Fibroblast of lung (primary cell): Measurements from ENCODE around the gene LMO2.

Source experiments
- EZH2 ChIP-seq: IDR thresholded peaks from 2 replicates; pipeline ENCODE4 v1.5.1; 2012; ENCODE audit warnings: low read length, control low read depth, mild to moderate bottlenecking; ENCODE audit errors: missing control alignments
- TF ChIP-seq, protein P1 (sequence below), 2 donors: IDR thresholded peaks in 1 of 2; conservative IDR thresholded peaks in 1 of 2; 1 replicate in 1 of 2; 2 replicates in 1 of 2; pipeline ENCODE4 v1.5.1; 2011 to 2012; ENCODE audit warnings: low read length in 2 of 2, control low read depth in 1 of 2, inconsistent platforms in 1 of 2, low read depth in 1 of 2, mild to moderate bottlenecking in 1 of 2

DNA sequence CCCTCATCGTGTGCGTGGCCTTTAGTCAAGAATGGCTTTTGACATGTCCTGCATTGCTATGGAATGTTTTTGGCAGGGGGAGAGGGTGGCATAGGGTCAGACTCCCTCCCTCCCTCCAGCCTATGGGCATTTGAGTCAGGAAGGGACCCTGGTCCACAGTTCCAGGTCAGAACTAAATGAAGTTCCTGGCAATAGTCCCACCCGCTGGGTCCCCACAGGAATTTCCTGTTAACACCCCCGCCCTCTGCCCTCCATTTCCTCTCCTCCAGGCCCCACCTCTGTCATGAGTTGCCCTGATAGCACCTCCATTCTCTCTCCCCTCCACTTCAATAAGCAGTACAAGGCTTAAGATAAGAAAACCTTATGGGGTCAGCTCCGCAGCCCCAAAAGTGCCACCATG lies 40.8 kb upstream of the LMO2 start:
- TF ChIP-seq, protein P1, sequence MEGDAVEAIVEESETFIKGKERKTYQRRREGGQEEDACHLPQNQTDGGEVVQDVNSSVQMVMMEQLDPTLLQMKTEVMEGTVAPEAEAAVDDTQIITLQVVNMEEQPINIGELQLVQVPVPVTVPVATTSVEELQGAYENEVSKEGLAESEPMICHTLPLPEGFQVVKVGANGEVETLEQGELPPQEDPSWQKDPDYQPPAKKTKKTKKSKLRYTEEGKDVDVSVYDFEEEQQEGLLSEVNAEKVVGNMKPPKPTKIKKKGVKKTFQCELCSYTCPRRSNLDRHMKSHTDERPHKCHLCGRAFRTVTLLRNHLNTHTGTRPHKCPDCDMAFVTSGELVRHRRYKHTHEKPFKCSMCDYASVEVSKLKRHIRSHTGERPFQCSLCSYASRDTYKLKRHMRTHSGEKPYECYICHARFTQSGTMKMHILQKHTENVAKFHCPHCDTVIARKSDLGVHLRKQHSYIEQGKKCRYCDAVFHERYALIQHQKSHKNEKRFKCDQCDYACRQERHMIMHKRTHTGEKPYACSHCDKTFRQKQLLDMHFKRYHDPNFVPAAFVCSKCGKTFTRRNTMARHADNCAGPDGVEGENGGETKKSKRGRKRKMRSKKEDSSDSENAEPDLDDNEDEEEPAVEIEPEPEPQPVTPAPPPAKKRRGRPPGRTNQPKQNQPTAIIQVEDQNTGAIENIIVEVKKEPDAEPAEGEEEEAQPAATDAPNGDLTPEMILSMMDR (conservative IDR thresholded peaks at IDR 0.05 in 1 of 2, IDR thresholded peaks at IDR 0.05 in 1 of 2; ENCODE audit: low read depth in 1 of 2, low read length in 2 of 2): no peak
- no peak for TF ChIP-seq EZH2
